Brain microvascular endothelial cell (primary cell): ENCODE data around the gene GJE1.

Experiments used
- DNase-seq: peaks from one replicate; pipeline ENCODE4 v3.0.0-alpha.2; 2020
- H3K27ac ChIP-seq: fragments of 250-450 bp; sonication (Bioruptor Pico); 2 replicates; pipeline ENCODE4 v1.5.1; 2020; ENCODE audit warnings: mild to moderate bottlenecking, moderate library complexity
- H3K27me3 ChIP-seq: fragments of 250-450 bp; sonication (Bioruptor Pico); replicated peaks from 2 replicates; pipeline ENCODE4 v1.5.1; 2020; ENCODE audit warnings: mild to moderate bottlenecking
- H3K36me3 ChIP-seq: fragments of 250-450 bp; sonication (Bioruptor Pico); replicated peaks from 2 replicates; pipeline ENCODE4 v1.5.1; 2020; ENCODE audit warnings: mild to moderate bottlenecking
- H3K4me3 ChIP-seq: 2 replicates; pipeline ENCODE4 v1.5.1; 2011; ENCODE audit warnings: low read depth, mild to moderate bottlenecking, control low read depth, low read length, moderate library complexity
- in situ Hi-C: cut with HindIII; loops from 2 replicates; pipeline ENCODE4 v1.10.0; 2017; ENCODE audit warnings: low sequenced_read_pairs, low pct_ligation_motif_present
- TF ChIP-seq, protein P1 (sequence below): IDR thresholded peaks from 2 replicates; pipeline ENCODE4 v1.5.1; 2011; ENCODE audit warnings: low read depth, mild to moderate bottlenecking, moderate library complexity, low read length, control low read depth, inconsistent platforms; ENCODE audit errors: missing control alignments

The GJE1 gene

DNA sequence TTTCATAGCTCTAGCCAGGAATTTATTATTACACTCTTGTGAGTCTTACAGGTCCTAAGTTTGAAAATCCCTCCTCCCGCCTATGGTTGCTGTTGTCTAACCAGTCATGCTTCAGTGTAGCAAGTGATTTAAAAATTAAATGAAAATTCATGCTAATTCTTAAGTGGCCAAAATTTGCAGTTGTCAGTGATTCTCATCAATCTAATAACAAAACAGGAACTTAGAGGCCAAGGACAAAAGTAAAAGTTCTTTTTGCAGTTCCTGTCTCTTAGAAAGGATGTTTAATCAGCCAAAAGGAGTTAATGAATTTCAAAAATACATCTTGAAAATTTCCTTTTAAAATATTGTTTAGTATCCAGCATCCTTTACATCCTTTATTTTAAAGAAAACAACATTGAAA lies 50.6 kb downstream of the GJE1 start:
- in situ Hi-C loops, result no loop called here
- TF ChIP-seq, protein P1, sequence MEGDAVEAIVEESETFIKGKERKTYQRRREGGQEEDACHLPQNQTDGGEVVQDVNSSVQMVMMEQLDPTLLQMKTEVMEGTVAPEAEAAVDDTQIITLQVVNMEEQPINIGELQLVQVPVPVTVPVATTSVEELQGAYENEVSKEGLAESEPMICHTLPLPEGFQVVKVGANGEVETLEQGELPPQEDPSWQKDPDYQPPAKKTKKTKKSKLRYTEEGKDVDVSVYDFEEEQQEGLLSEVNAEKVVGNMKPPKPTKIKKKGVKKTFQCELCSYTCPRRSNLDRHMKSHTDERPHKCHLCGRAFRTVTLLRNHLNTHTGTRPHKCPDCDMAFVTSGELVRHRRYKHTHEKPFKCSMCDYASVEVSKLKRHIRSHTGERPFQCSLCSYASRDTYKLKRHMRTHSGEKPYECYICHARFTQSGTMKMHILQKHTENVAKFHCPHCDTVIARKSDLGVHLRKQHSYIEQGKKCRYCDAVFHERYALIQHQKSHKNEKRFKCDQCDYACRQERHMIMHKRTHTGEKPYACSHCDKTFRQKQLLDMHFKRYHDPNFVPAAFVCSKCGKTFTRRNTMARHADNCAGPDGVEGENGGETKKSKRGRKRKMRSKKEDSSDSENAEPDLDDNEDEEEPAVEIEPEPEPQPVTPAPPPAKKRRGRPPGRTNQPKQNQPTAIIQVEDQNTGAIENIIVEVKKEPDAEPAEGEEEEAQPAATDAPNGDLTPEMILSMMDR, result no peak
- DNase-seq, result no peak
- Histone ChIP-seq H3K27ac (no peak overlapping the region), H3K4me3 (no peak overlapping the region), H3K27me3 (no peaks in the 10 kb centered on the region), H3K36me3 (no peaks in the 10 kb centered on the region)

DNA sequence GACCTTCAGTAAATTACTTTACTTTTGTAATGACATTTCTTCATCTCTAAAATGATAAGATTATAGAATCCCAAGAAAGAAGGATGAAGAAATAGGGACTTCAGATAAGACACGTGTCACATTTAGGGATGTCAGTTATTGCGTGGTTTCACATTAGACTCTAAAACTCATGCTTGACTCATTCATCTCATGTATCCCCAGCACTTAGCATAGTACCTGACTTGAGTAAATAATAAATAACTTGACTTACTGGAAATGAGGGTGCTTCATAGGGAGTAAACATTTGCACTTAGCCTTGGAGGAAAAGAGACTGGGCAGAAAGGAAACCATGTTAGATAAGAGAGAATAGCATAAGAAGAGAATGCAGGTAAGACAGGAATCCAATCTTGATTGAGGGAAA lies 51.6 kb downstream of the GJE1 start:
- TF ChIP-seq, protein P1, result no peak

More for the DNA sequence above, 51.6 kb downstream of the GJE1 start:
- DNase-seq, result no peak
- in situ Hi-C loops, result no loop called here
- Histone ChIP-seq H3K27ac (no peak overlapping the region), H3K36me3 (no peaks in the 10 kb centered on the region), H3K4me3 (no peak overlapping the region), H3K27me3 (no peaks in the 10 kb centered on the region)
